Measurements from ENCODE around the gene SCYL2.
"Not testable (repeated sequence)": the region's sequence is repeated elsewhere in the genome, so short reads cannot be mapped to it uniquely, and the experiment has no call there.

- TF ChIP-seq CTCF, POLR2A, EP300 (IDR thresholded peaks at IDR 0.05): not testable (repeated sequence)
These were observed 35.1 kb upstream of the SCYL2 start for GRCh38 chr12:100231873-100232272.

All from ovary (tissue), 3 donors.